ENCODE data around the gene MAMSTR. TPM values are rescaled to one million over a fixed set of nuclear protein-coding genes. Genes with fewer than 3 reads are reported as not detected.
"Not testable (repeated sequence)": the region's sequence is repeated elsewhere in the genome, so short reads cannot be mapped to it uniquely, and the experiment has no call there.

Gene MAMSTR
- total RNA-seq, 5 donors from 2014 or later (not counting 1 experiment from before 2014, with no cell fraction given) = 0.56 to 2.4 (median 1.6) TPM

- H3K27ac Mint-ChIP-seq = no peak overlapping the region
- H3K27ac ChIP-seq (ENCODE audit: low read length) = no peak overlapping the region
- H3K4me3 Mint-ChIP-seq = no peak overlapping the region
- no peak overlapping the region for H3K4me3 ChIP-seq (ENCODE audit: control insufficient read depth in 1 of 2, extremely low read depth in 1 of 2, low read length in 1 of 2)
- POLR2A ChIA-PET = no interaction called here
- H3K9me3 ChIP-seq = no peaks in the 10 kb centered on the region
- no CpG with 5 or more reads among the region's 9 CpGs for WGBS (ENCODE audit: insufficient coverage)
- H3K36me3 ChIP-seq (ENCODE audit: control insufficient read depth in 2 of 2, extremely low read depth in 1 of 2, insufficient read depth in 1 of 2, low read length in 1 of 2) = no peaks in the 10 kb centered on the region
- CTCF ChIA-PET = no interaction called here
- H3K27me3 Mint-ChIP-seq = no peaks in the 10 kb centered on the region
- no peak for DNase-seq
- no peaks in the 10 kb centered on the region for H3K27me3 ChIP-seq (replicated peaks in 1 of 2; ENCODE audit: control insufficient read depth in 2 of 2, extremely low read depth in 1 of 2, insufficient read depth in 2 of 2, low read length in 1 of 2)
- no peaks in the 10 kb centered on the region for H3K4me1 Mint-ChIP-seq
- H3K36me3 Mint-ChIP-seq = no peaks in the 10 kb centered on the region
- ATAC-seq (replicated peaks in 1 of 4) = no peak
- no peaks in the 10 kb centered on the region for H3K9me3 Mint-ChIP-seq
- H3K4me1 ChIP-seq (ENCODE audit: control insufficient read depth in 1 of 2, extremely low read depth in 1 of 2, insufficient read depth in 2 of 2, low read length in 2 of 2) = no peaks in the 10 kb centered on the region
These were observed 33.9 kb downstream of the MAMSTR start for GRCh38 chr19:48685583-48685982.

DNA sequence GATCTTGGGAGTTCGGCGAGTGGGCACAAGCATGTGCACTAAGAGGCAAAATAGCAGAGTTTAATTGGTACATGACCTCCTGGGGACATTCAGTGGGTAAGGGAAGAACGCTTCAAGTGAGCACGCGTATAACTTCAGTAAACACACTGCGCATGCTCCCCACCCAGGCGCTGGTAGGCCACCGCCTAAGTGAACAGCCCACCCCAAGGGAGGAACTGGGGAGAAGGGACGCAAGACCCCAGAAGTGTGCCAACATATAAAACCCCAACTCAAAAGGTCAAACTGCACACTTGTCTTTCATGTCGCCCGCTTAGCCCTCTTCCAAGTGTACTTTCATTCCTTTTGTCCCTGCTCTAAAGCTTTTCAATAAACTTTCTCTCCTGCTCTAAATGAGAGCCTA, 36.2 kb downstream of the MAMSTR start:
- Histone ChIP-seq H3K36me3 (ENCODE audit: control insufficient read depth in 2 of 2, extremely low read depth in 1 of 2, insufficient read depth in 1 of 2, low read length in 1 of 2) (no peaks in the 10 kb centered on the region), H3K9me3 (no peaks in the 10 kb centered on the region), H3K4me1 (ENCODE audit: control insufficient read depth in 1 of 2, extremely low read depth in 1 of 2, insufficient read depth in 2 of 2, low read length in 2 of 2) (no peaks in the 10 kb centered on the region), H3K27ac (ENCODE audit: low read length) (no peak overlapping the region), H3K4me3 (ENCODE audit: control insufficient read depth in 1 of 2, extremely low read depth in 1 of 2, low read length in 1 of 2) (no peak overlapping the region), H3K27me3 (replicated peaks in 1 of 2; ENCODE audit: control insufficient read depth in 2 of 2, extremely low read depth in 1 of 2, insufficient read depth in 2 of 2, low read length in 1 of 2) (no peaks in the 10 kb centered on the region)
- ATAC-seq (replicated peaks in 1 of 4) = peak in 3 of 4 experiments; percentile 45 to 79 (median 52)
- POLR2A ChIA-PET = no interaction called here
- peak in 17 of 35 experiments; percentile 3 to 48 (median 21) for DNase-seq
- H3K27ac Mint-ChIP-seq = no peak overlapping the region
- no peaks in the 10 kb centered on the region for H3K27me3 Mint-ChIP-seq
- no peaks in the 10 kb centered on the region for H3K4me1 Mint-ChIP-seq
- H3K9me3 Mint-ChIP-seq = no peaks in the 10 kb centered on the region
- H3K4me3 Mint-ChIP-seq = peak overlapping the region in 1 of 3 donors; percentile 12
- H3K36me3 Mint-ChIP-seq = no peaks in the 10 kb centered on the region
- CTCF ChIA-PET = no interaction called here
- 65% methylated on average over 4 of the region's 11 CpGs for WGBS (ENCODE audit: insufficient coverage)

DNA sequence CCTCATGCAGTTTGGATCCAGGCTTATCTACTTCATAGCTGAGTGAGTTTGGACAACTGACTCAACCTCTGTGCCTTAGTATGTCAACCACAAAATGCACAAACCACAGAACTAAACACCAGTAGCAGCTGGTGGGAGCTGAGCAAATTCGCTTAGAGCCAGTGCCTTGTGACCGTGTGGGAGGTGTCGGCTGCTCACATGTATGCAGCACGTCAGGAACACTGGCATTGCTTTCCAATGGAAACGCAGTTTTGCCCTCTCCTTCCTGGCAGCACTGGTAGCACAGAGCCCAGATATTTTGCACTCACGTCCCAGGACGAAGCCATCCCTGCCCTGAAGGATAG, 38.4 kb downstream of the MAMSTR start:
- no peaks in the 10 kb centered on the region for H3K27me3 ChIP-seq (replicated peaks in 1 of 2; ENCODE audit: control insufficient read depth in 2 of 2, extremely low read depth in 1 of 2, insufficient read depth in 2 of 2, low read length in 1 of 2)
- no peak overlapping the region for H3K4me3 ChIP-seq (ENCODE audit: control insufficient read depth in 1 of 2, extremely low read depth in 1 of 2, low read length in 1 of 2)
- DNase-seq (no peak), ATAC-seq (replicated peaks in 1 of 4) (no peak)
- CTCF ChIA-PET = no interaction called here
- 62% methylated on average over 7 of the region's 7 CpGs for WGBS (ENCODE audit: insufficient coverage)
- no peaks in the 10 kb centered on the region for H3K4me1 ChIP-seq (ENCODE audit: control insufficient read depth in 1 of 2, extremely low read depth in 1 of 2, insufficient read depth in 2 of 2, low read length in 2 of 2)
- H3K27ac ChIP-seq (ENCODE audit: low read length) = no peak overlapping the region
- no peak overlapping the region for H3K27ac Mint-ChIP-seq
- H3K4me3 Mint-ChIP-seq = no peak overlapping the region
- H3K36me3 Mint-ChIP-seq = no peaks in the 10 kb centered on the region
- POLR2A ChIA-PET = no interaction called here
- no peaks in the 10 kb centered on the region for H3K9me3 ChIP-seq
- H3K36me3 ChIP-seq (ENCODE audit: control insufficient read depth in 2 of 2, extremely low read depth in 1 of 2, insufficient read depth in 1 of 2, low read length in 1 of 2) = no peaks in the 10 kb centered on the region
- no peaks in the 10 kb centered on the region for H3K9me3 Mint-ChIP-seq
- H3K27me3 Mint-ChIP-seq = no peaks in the 10 kb centered on the region
- no peaks in the 10 kb centered on the region for H3K4me1 Mint-ChIP-seq

DNA sequence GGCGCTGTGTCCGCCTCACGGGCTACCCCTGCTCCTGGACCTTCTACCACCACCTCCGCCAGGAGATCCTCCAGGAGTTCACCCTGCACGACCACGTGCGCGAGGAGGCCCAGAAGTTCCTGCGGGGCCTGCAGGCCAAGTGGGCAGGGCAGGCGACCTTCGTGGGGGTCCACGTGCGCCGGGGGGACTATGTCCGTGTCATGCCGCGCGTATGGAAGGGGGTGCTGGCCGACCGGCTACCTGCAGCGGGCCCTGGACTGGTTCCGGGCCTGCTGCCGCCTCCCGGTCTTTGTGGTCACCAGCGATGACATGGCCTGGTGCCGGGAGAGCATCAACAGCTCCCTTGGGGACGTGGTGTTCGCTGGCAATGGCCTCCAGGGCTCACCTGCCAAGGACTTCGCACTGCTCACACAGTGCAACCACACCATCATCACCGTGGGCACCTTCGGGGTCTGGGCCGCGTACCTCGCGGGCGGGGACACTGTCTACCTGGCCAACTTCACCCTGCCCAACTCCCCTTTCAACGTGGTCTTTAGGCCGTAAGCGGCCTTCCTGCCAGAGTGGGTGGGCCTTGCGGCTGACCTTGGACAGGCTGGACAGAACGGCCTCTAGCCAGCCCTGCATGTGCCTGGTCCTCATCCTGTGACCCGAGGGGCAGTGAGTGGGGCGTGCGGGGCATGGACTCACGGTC, 38.9 kb downstream of the MAMSTR start:
- no peaks in the 10 kb centered on the region for H3K9me3 Mint-ChIP-seq

DNA sequence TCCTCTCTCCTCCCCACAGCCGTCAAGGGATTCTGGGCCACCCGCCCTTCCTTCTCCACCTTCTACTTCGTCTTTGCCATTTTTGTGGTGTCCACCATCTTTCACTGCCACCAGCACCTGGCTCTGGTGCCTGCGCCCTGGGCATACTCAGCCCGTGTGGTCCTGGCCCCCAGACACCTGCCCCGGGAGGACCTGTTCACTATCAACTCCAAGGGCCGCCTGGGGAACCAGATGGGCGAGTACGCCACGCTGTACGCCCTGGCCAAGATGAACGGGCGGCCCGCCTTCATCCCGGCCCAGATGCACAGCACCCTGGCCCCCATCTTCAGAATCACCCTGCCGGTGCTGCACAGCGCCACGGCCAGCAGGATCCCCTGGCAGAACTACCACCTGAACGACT, 39.5 kb downstream of the MAMSTR start:
- H3K36me3 Mint-ChIP-seq; H3K27ac ChIP-seq (ENCODE audit: low read length); H3K4me3 Mint-ChIP-seq; H3K4me1 Mint-ChIP-seq; H3K27ac Mint-ChIP-seq; ATAC-seq (replicated peaks in 1 of 4); H3K9me3 ChIP-seq; H3K4me3 ChIP-seq (ENCODE audit: control insufficient read depth in 1 of 2, extremely low read depth in 1 of 2, low read length in 1 of 2); DNase-seq; CTCF ChIA-PET; H3K27me3 ChIP-seq (replicated peaks in 1 of 2; ENCODE audit: control insufficient read depth in 2 of 2, extremely low read depth in 1 of 2, insufficient read depth in 2 of 2, low read length in 1 of 2); H3K4me1 ChIP-seq (ENCODE audit: control insufficient read depth in 1 of 2, extremely low read depth in 1 of 2, insufficient read depth in 2 of 2, low read length in 2 of 2); H3K9me3 Mint-ChIP-seq; POLR2A ChIA-PET; H3K27me3 Mint-ChIP-seq; H3K36me3 ChIP-seq (ENCODE audit: control insufficient read depth in 2 of 2, extremely low read depth in 1 of 2, insufficient read depth in 1 of 2, low read length in 1 of 2): not testable (repeated sequence)
- WGBS (ENCODE audit: insufficient coverage) = 96% methylated on average over 4 of the region's 19 CpGs

More for the DNA sequence above, 38.9 kb downstream of the MAMSTR start:
- WGBS (ENCODE audit: insufficient coverage) = 91% methylated on average over 44 of the region's 45 CpGs
- Mint-ChIP-seq H3K27ac (no peak overlapping the region), H3K27me3 (no peaks in the 10 kb centered on the region), H3K4me1 (peaks cover 0 to 2% (median 0%) of the 10 kb centered on the region in 3 donors), H3K4me3 (no peak overlapping the region), H3K36me3 (no peaks in the 10 kb centered on the region)
- Histone ChIP-seq H3K27me3 (replicated peaks in 1 of 2; ENCODE audit: control insufficient read depth in 2 of 2, extremely low read depth in 1 of 2, insufficient read depth in 2 of 2, low read length in 1 of 2) (no peaks in the 10 kb centered on the region), H3K4me3 (ENCODE audit: control insufficient read depth in 1 of 2, extremely low read depth in 1 of 2, low read length in 1 of 2) (no peak overlapping the region), H3K9me3 (no peaks in the 10 kb centered on the region), H3K27ac (ENCODE audit: low read length) (no peak overlapping the region), H3K4me1 (ENCODE audit: control insufficient read depth in 1 of 2, extremely low read depth in 1 of 2, insufficient read depth in 2 of 2, low read length in 2 of 2) (peaks cover 0 to 3% of the 10 kb centered on the region in 2 experiments), H3K36me3 (ENCODE audit: control insufficient read depth in 2 of 2, extremely low read depth in 1 of 2, insufficient read depth in 1 of 2, low read length in 1 of 2) (no peaks in the 10 kb centered on the region)
- ChIA-PET CTCF (no interaction called here), POLR2A (no interaction called here)
- ATAC-seq (replicated peaks in 1 of 4) = no peak
- no peak for DNase-seq

DNA sequence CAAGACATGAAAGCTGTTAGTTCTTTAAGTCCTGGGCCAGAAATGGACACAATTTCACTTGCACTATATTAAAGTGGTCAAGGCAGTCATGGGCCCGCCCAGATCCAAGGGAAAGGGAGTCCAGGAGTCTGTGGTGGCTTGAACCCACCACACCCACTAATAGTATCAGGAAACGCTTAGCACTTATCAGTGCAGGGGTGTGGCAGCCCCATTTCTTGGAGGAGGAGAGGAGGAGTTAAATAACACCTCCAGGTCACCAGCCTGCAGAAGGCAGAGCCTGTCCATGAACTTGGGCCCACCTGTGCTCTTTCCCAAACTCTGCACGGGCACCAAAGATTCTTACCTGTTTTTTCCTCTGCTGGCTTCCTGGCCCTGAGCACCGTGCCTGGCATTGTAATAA, 41.3 kb downstream of the MAMSTR start:
- no peak for ATAC-seq (replicated peaks in 1 of 4)
- Histone ChIP-seq H3K36me3 (ENCODE audit: control insufficient read depth in 2 of 2, extremely low read depth in 1 of 2, insufficient read depth in 1 of 2, low read length in 1 of 2) (no peaks in the 10 kb centered on the region), H3K27ac (ENCODE audit: low read length) (no peak overlapping the region), H3K4me1 (ENCODE audit: control insufficient read depth in 1 of 2, extremely low read depth in 1 of 2, insufficient read depth in 2 of 2, low read length in 2 of 2) (peaks cover 0 to 10% of the 10 kb centered on the region in 2 experiments), H3K27me3 (replicated peaks in 1 of 2; ENCODE audit: control insufficient read depth in 2 of 2, extremely low read depth in 1 of 2, insufficient read depth in 2 of 2, low read length in 1 of 2) (no peaks in the 10 kb centered on the region), H3K4me3 (ENCODE audit: control insufficient read depth in 1 of 2, extremely low read depth in 1 of 2, low read length in 1 of 2) (no peak overlapping the region), H3K9me3 (no peaks in the 10 kb centered on the region)
- no peak overlapping the region for H3K27ac Mint-ChIP-seq
- WGBS (ENCODE audit: insufficient coverage) = no CpG with 5 or more reads among the region's 4 CpGs
- CTCF ChIA-PET = interaction anchor here in 1 of 2 donors (0.6 kb wide), 1 partner anchor 1572 kb away, joined by 3 read pairs; no protein-coding TSS in a partner anchor
- no peak for DNase-seq
- no peak overlapping the region for H3K4me3 Mint-ChIP-seq
- POLR2A ChIA-PET = no interaction called here
- H3K36me3 Mint-ChIP-seq = no peaks in the 10 kb centered on the region
- no peaks in the 10 kb centered on the region for H3K9me3 Mint-ChIP-seq
- H3K4me1 Mint-ChIP-seq = peaks cover 6 to 7% (median 6%) of the 10 kb centered on the region in 3 donors
- H3K27me3 Mint-ChIP-seq = no peaks in the 10 kb centered on the region

DNA sequence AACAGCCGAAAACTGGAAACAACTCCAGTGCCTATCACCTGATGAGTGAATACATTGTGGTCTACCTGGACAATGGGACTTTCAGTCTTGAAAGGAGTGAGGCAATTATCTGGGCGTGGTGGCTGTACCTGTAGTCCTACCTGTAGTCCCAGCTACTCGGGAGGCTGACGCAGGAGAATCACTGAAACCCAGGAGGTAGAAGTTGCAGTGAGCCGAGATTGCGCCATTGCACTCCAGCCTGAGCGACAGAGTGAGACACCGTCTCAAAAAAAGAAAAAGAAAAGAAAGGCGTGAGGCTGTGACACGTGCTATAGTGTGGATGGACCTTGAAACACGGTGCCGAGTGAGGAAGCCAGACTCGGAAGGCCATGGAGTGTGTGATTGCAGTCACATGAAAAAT, 42.6 kb downstream of the MAMSTR start:
- no peaks in the 10 kb centered on the region for H3K27me3 ChIP-seq (replicated peaks in 1 of 2; ENCODE audit: control insufficient read depth in 2 of 2, extremely low read depth in 1 of 2, insufficient read depth in 2 of 2, low read length in 1 of 2)
- H3K4me3 ChIP-seq (ENCODE audit: control insufficient read depth in 1 of 2, extremely low read depth in 1 of 2, low read length in 1 of 2) = no peak overlapping the region
- peaks cover 0 to 10% of the 10 kb centered on the region in 2 experiments for H3K4me1 ChIP-seq (ENCODE audit: control insufficient read depth in 1 of 2, extremely low read depth in 1 of 2, insufficient read depth in 2 of 2, low read length in 2 of 2)
- H3K9me3 ChIP-seq = no peaks in the 10 kb centered on the region
- no peak overlapping the region for H3K27ac Mint-ChIP-seq
- no peak overlapping the region for H3K4me3 Mint-ChIP-seq
- no peaks in the 10 kb centered on the region for H3K36me3 Mint-ChIP-seq
- no peak for ATAC-seq (replicated peaks in 1 of 4)
- CTCF ChIA-PET = no interaction called here
- peaks cover 6 to 7% (median 6%) of the 10 kb centered on the region in 3 donors for H3K4me1 Mint-ChIP-seq
- no peaks in the 10 kb centered on the region for H3K9me3 Mint-ChIP-seq
- no peaks in the 10 kb centered on the region for H3K27me3 Mint-ChIP-seq
- WGBS (ENCODE audit: insufficient coverage) = 80% methylated on average over 13 of the region's 13 CpGs
- POLR2A ChIA-PET = no interaction called here
- H3K27ac ChIP-seq (ENCODE audit: low read length) = no peak overlapping the region
- DNase-seq = no peak
- no peaks in the 10 kb centered on the region for H3K36me3 ChIP-seq (ENCODE audit: control insufficient read depth in 2 of 2, extremely low read depth in 1 of 2, insufficient read depth in 1 of 2, low read length in 1 of 2)
